ENCODE results near the gene YPEL2. TPM values are rescaled to one million over a fixed set of nuclear protein-coding genes. Genes with fewer than 3 reads are reported as not detected.

Gene YPEL2
- total and polyA plus RNA-seq, 4 donors = 16.8 to 54.0 (median 30.7) TPM

DNA sequence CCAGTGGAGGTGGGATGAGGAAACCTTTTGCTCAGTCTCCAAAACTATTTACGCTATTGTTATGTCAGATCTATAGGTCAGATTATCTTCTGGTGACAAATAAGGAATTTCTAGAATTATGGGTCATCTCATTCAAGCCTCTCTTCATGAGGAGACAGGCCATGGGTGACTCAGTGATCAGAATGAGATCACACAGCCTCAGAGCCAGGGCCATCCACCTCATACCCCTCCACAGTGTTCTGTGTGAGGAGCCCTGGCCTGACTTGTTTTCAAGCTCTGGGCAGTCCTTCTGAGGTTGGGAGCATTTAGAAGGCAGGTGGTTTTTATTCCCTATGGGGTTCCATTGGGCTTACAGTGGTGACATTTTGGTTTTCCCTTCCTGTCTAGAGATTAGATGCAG lies 26.5 kb downstream of the YPEL2 start:
- no peaks in the 10 kb centered on the region for H3K27me3 ChIP-seq (ENCODE audit: control insufficient read depth in 1 of 2, insufficient read depth in 2 of 2, low read length in 1 of 2)
- no peaks in the 10 kb centered on the region for H3K36me3 ChIP-seq (ENCODE audit: control insufficient read depth in 1 of 2, insufficient read depth in 2 of 2, low read length in 1 of 2)
- peaks cover 23 to 40% of the 10 kb centered on the region in 2 donors for H3K4me1 ChIP-seq (ENCODE audit: control insufficient read depth in 1 of 2, insufficient read depth in 2 of 2, low read length in 2 of 2)
- H3K9me3 ChIP-seq (ENCODE audit: control insufficient read depth, low read length) = no peaks in the 10 kb centered on the region
- WGBS, 2 donors = 92 to 100% methylated on average over 1 of the region's 1 CpG
- DNase-seq (no peak), ATAC-seq (ENCODE audit: low FRiP score) (peak; percentile 41)
- intact Hi-C loops (cut with DNase I) = no loop called here
- H3K4me3 ChIP-seq (ENCODE audit: low read length in 2 of 2) = no peak overlapping the region
- peak overlapping the region; percentile 79 to 96 for H3K27ac ChIP-seq (ENCODE audit: low read depth in 1 of 2, low read length in 2 of 2)

DNA sequence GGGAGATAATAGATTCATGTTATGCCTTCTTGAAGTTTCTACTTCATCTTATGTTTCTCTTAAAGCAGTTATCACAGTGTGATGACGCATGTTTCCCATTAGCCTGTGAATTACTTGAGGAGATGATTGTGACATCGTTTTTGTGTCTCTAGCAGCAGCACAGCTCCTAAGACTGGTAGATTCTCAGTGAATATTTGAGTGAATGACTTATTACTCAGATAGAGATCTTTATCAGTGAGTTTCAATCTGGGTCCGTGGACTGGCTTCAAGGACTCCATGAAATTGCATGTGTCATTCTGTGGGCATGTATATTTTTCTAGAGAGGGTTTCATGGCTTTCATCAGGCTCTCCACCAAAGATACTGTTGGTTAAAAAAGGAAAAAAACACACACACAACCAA lies 29.9 kb downstream of the YPEL2 start:
- Histone ChIP-seq H3K27ac (ENCODE audit: low read depth in 1 of 2, low read length in 2 of 2) (peak overlapping the region; percentile 33 to 80), H3K27me3 (ENCODE audit: control insufficient read depth in 1 of 2, insufficient read depth in 2 of 2, low read length in 1 of 2) (no peaks in the 10 kb centered on the region), H3K4me1 (ENCODE audit: control insufficient read depth in 1 of 2, insufficient read depth in 2 of 2, low read length in 2 of 2) (peaks cover 19 to 37% of the 10 kb centered on the region in 2 donors), H3K9me3 (ENCODE audit: control insufficient read depth, low read length) (no peaks in the 10 kb centered on the region), H3K36me3 (ENCODE audit: control insufficient read depth in 1 of 2, insufficient read depth in 2 of 2, low read length in 1 of 2) (no peaks in the 10 kb centered on the region), H3K4me3 (ENCODE audit: low read length in 2 of 2) (no peak overlapping the region)
- no peak for ATAC-seq (ENCODE audit: low FRiP score)
- intact Hi-C loops (cut with DNase I) = no loop called here
- DNase-seq = no peak
- 23 to 28% methylated on average over 3 of the region's 3 CpGs for WGBS, 2 donors

DNA sequence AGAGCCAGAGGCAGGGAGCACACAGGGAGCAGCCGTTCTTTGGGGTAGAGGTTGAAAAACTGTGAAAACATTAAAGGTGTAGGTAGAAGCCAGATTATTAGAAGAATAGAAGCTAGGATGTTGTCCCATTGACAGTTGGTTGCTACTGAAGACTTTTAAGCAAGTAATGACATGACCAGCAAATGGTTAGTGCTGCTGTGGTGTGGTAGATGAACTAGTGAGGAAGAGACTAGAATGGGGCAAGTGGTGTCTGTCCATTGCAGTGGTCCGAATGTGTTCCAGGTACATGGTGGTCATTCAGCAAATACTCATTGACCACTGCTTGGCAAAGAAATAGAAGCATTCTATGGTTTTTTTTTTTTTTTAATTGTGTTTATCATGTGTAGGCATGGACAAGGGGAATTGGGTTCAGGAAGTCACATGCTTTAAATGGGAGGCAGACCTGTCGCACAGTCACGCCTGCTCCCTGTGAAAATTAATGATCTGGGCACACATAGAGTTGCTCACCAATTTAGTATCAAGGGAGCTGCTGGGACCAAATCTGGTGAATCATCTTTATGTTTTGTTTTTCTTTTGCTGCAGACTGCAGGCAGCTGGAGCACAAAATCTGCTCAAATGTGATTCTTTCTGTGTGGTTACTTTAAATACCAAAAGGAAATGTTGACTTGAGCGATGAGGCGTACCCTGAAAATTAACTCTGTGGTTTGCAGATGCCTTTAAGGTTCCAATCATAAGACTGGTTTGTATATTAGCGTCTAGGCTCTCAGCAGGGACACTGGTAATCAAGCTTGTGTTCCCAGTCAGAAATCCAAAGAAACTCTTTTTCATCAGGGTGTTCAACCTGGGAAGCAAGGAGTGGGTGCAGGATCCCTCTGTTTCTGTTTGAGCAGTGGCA lies 30.7 kb downstream of the YPEL2 start:
- H3K9me3 ChIP-seq (ENCODE audit: control insufficient read depth, low read length) = no peaks in the 10 kb centered on the region

DNA sequence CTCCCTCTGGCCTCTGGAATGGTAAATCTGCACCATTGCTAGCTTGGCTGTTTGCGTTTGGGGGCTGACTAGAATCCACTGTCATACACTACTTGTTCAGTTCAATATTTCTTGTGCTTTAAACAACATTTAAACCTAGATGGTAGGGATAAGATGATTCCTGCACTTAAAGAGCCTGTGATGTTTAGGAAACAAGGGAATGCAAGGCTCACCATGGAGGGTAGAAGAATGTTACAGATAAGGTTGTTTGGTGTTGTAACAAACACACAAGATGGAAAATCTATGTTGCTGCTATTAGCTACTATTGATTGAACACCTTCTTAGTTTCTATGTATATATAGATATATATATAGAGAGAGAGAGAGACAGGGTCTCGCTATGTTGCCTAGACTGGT lies 31.4 kb downstream of the YPEL2 start:
- 46 to 51% methylated on average over 2 of the region's 2 CpGs for WGBS, 2 donors
- intact Hi-C loops (cut with DNase I) = no loop called here
- no peaks in the 10 kb centered on the region for H3K36me3 ChIP-seq (ENCODE audit: control insufficient read depth in 1 of 2, insufficient read depth in 2 of 2, low read length in 1 of 2)
- peak overlapping the region; percentile 75 to 88 for H3K27ac ChIP-seq (ENCODE audit: low read depth in 1 of 2, low read length in 2 of 2)
- no peaks in the 10 kb centered on the region for H3K27me3 ChIP-seq (ENCODE audit: control insufficient read depth in 1 of 2, insufficient read depth in 2 of 2, low read length in 1 of 2)
- DNase-seq (no peak), ATAC-seq (ENCODE audit: low FRiP score) (no peak)
- no peaks in the 10 kb centered on the region for H3K9me3 ChIP-seq (ENCODE audit: control insufficient read depth, low read length)
- H3K4me1 ChIP-seq (ENCODE audit: control insufficient read depth in 1 of 2, insufficient read depth in 2 of 2, low read length in 2 of 2) = peaks cover 20 to 46% of the 10 kb centered on the region in 2 donors
- H3K4me3 ChIP-seq (ENCODE audit: low read length in 2 of 2) = no peak overlapping the region

More for the DNA sequence above, 30.7 kb downstream of the YPEL2 start:
- ATAC-seq (ENCODE audit: low FRiP score) (peak; percentile 16), DNase-seq (no peak)
- Histone ChIP-seq H3K4me3 (ENCODE audit: low read length in 2 of 2) (no peak overlapping the region), H3K27me3 (ENCODE audit: control insufficient read depth in 1 of 2, insufficient read depth in 2 of 2, low read length in 1 of 2) (no peaks in the 10 kb centered on the region), H3K4me1 (ENCODE audit: control insufficient read depth in 1 of 2, insufficient read depth in 2 of 2, low read length in 2 of 2) (peaks cover 19 to 42% of the 10 kb centered on the region in 2 donors), H3K27ac (ENCODE audit: low read depth in 1 of 2, low read length in 2 of 2) (peak overlapping the region; percentile 80 to 88), H3K36me3 (ENCODE audit: control insufficient read depth in 1 of 2, insufficient read depth in 2 of 2, low read length in 1 of 2) (no peaks in the 10 kb centered on the region)
- 13 to 16% methylated on average over 7 of the region's 7 CpGs for WGBS, 2 donors
- intact Hi-C loops (cut with DNase I) = no loop called here

DNA sequence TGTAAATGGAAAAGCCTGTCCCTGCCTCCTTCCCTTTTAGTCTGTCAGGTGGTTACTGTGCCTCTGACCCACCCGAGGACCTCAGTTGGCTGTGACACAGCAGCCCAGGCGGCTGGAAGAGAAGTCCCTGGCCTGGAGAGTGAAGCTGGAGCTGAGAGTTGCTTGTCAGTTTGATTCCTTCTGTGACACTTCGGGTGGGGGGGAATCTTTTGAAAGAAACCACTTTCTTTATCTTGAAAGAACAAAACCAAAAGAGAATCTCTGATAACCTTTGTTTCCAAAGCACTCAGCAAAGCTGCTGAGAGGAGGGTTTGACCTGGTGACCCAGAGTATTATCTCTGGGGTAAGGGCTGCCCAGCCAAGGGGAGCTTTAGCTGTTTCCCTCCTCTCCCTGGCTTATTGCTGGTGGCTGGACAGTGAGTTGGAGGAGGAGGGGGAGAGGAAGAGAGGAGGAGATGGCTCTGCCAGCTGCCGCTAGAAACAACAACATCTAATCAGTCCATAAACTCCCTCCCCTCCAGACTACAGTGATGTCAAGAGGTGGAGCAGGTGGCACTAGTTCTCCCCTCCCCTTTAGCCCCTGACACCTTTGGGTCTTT lies 34.0 kb downstream of the YPEL2 start:
- no peak for DNase-seq
- peak; percentile 28 for ATAC-seq (ENCODE audit: low FRiP score)

DNA sequence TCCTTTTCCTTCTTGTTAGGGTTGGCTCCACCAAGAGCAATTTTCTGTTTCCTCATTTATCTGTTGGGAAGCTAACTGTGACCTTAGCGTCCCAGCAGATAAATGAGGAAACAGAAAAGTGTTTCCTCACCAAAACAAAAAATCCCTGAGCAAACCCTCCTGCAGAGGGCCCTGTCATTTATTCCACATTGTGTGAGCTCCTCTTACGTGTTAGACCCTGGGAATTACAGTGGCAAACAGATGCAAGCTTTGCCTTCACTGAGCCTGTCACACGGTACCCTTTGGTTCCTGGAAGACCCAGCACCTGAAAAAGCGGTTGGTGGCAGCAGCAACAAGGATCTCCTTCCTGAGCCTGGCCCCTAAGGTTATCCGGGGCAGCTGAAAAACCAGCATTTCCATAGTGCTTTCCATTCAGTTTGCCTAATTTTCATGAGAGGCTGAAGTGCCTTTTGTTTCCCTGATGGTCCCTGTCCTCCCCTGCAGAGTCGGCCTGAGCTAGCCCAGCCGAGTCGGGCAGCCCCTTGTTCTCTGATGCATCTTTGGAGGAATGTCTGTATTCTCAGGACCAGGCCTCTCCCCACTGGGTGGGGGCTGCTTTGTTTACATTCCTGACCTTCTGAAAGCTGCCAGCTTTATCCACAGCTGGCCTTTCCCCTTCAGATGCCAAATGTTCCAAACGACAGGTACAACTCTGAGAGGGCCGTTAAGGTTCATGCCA lies 34.7 kb downstream of the YPEL2 start:
- Histone ChIP-seq H3K36me3 (ENCODE audit: control insufficient read depth in 1 of 2, insufficient read depth in 2 of 2, low read length in 1 of 2) (no peaks in the 10 kb centered on the region), H3K27ac (ENCODE audit: low read depth in 1 of 2, low read length in 2 of 2) (peak overlapping the region; percentile 78 to 94), H3K27me3 (ENCODE audit: control insufficient read depth in 1 of 2, insufficient read depth in 2 of 2, low read length in 1 of 2) (no peaks in the 10 kb centered on the region), H3K4me3 (ENCODE audit: low read length in 2 of 2) (no peak overlapping the region), H3K9me3 (ENCODE audit: control insufficient read depth, low read length) (no peaks in the 10 kb centered on the region), H3K4me1 (ENCODE audit: control insufficient read depth in 1 of 2, insufficient read depth in 2 of 2, low read length in 2 of 2) (peaks cover 20 to 54% of the 10 kb centered on the region in 2 donors)
- DNase-seq (no peak), ATAC-seq (ENCODE audit: low FRiP score) (peak; percentile 37)
- intact Hi-C loops (cut with DNase I) = loop anchor here (5.0 kb wide), 1 partner anchor 34 kb away; the partner anchor contains the start of gene YPEL2 (in 2 of the 2)
- WGBS, 2 donors = 9 to 10% methylated on average over 10 of the region's 10 CpGs

More for the DNA sequence above, 34.0 kb downstream of the YPEL2 start:
- intact Hi-C loops (cut with DNase I) = loop anchor here (5.0 kb wide), 1 partner anchor 33 kb away; the partner anchor contains the start of gene YPEL2 (in 2 of the 2)
- H3K36me3 ChIP-seq (ENCODE audit: control insufficient read depth in 1 of 2, insufficient read depth in 2 of 2, low read length in 1 of 2) = no peaks in the 10 kb centered on the region
- H3K27me3 ChIP-seq (ENCODE audit: control insufficient read depth in 1 of 2, insufficient read depth in 2 of 2, low read length in 1 of 2) = no peaks in the 10 kb centered on the region
- no peaks in the 10 kb centered on the region for H3K9me3 ChIP-seq (ENCODE audit: control insufficient read depth, low read length)
- 2 to 6% methylated on average over 4 of the region's 4 CpGs for WGBS, 2 donors
- no peak overlapping the region for H3K4me3 ChIP-seq (ENCODE audit: low read length in 2 of 2)
- peaks cover 20 to 54% of the 10 kb centered on the region in 2 donors for H3K4me1 ChIP-seq (ENCODE audit: control insufficient read depth in 1 of 2, insufficient read depth in 2 of 2, low read length in 2 of 2)
- H3K27ac ChIP-seq (ENCODE audit: low read depth in 1 of 2, low read length in 2 of 2) = peak overlapping the region; percentile 78 to 94

DNA sequence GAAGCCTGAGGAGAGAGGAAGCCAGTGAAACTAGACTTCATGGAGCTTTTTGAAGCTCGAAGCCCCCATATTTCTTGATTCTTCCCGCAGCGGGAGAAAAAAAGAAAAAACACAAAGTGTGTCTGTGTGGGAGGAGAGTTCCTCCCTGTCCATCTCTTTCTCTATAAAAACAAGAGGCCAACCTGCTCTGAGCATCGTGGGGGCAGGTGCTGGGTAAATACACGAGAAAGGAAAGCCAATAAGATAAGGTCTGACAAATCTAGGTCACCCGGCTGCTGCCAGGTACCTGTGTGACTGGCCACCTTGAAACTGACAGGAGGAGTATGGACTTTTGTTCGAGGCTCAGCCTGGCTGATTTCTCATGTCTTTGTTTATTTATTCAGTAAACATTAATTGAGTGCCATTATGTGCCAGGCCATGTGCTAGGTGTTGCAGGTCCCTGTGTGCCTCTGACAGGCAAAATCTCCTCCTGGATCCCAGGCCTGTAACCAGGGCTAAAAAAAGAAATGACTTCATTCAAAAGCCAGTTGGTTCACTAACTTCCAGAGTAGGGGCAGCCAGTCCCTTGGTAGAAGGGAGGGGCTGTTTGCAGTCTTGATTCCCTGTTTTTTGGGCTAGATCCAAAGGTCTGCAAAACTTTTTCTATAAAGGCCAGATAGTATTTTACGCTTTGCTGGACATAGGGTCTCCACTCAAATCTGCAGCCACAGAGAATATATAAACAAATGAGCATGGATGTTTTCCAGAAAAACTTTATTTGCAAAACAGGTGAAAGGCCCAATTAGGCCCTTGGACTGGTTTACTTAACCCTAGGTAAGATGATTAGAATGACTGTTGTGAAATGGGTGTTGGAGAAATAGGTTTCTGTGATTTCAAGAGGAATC lies 35.6 kb downstream of the YPEL2 start:
- 4% methylated on average over 8 of the region's 8 CpGs for WGBS, 2 donors
- ATAC-seq (ENCODE audit: low FRiP score) (peak; percentile 72), DNase-seq (no peak)
- Histone ChIP-seq H3K36me3 (ENCODE audit: control insufficient read depth in 1 of 2, insufficient read depth in 2 of 2, low read length in 1 of 2) (no peaks in the 10 kb centered on the region), H3K4me3 (ENCODE audit: low read length in 2 of 2) (no peak overlapping the region), H3K9me3 (ENCODE audit: control insufficient read depth, low read length) (no peaks in the 10 kb centered on the region), H3K4me1 (ENCODE audit: control insufficient read depth in 1 of 2, insufficient read depth in 2 of 2, low read length in 2 of 2) (peaks cover 13 to 51% of the 10 kb centered on the region in 2 donors), H3K27me3 (ENCODE audit: control insufficient read depth in 1 of 2, insufficient read depth in 2 of 2, low read length in 1 of 2) (no peaks in the 10 kb centered on the region), H3K27ac (ENCODE audit: low read depth in 1 of 2, low read length in 2 of 2) (peak overlapping the region; percentile 94 to 95)
- intact Hi-C loops (cut with DNase I) = loop anchor here (5.0 kb wide), 1 partner anchor 35 kb away; the partner anchor contains the start of gene YPEL2 (in 2 of the 2)

All from aorta (tissue), 5 donors.